Measurements from ENCODE around the gene FOXN1. TPM values are rescaled to one million over a fixed set of nuclear protein-coding genes. Genes with fewer than 3 reads are reported as not detected.

Gene FOXN1
- total RNA-seq, 2 donors from 2014 or later = 0.32 TPM; not detected in 1

DNA sequence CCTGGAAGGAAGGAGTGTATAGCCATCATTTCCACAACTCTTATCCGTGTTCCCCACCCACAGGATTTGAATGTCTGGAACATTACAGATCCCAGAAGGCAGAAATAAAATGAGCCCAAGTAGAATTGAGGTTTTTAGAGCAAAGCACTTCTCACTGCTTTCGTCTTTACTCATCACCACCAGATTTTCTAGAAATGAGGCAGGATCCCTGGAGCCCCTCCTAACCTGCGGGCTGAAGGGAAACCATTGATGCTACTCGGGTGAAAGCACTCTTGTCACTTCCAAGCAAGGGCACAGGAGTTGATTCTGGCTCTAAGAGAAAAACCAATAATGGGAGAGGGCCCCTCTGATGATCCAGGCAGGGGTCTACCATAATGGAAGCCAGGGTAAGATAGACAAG, 73.4 kb downstream of the FOXN1 start:
- DNase-seq = no peak
- H3K27me3 ChIP-seq = no peaks in the 10 kb centered on the region
- no peaks in the 10 kb centered on the region for H3K36me3 ChIP-seq
- H3K4me3 ChIP-seq = no peak overlapping the region
- no peaks in the 10 kb centered on the region for H3K9me3 ChIP-seq
- TF ChIP-seq, protein P1, sequence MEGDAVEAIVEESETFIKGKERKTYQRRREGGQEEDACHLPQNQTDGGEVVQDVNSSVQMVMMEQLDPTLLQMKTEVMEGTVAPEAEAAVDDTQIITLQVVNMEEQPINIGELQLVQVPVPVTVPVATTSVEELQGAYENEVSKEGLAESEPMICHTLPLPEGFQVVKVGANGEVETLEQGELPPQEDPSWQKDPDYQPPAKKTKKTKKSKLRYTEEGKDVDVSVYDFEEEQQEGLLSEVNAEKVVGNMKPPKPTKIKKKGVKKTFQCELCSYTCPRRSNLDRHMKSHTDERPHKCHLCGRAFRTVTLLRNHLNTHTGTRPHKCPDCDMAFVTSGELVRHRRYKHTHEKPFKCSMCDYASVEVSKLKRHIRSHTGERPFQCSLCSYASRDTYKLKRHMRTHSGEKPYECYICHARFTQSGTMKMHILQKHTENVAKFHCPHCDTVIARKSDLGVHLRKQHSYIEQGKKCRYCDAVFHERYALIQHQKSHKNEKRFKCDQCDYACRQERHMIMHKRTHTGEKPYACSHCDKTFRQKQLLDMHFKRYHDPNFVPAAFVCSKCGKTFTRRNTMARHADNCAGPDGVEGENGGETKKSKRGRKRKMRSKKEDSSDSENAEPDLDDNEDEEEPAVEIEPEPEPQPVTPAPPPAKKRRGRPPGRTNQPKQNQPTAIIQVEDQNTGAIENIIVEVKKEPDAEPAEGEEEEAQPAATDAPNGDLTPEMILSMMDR (IDR thresholded peaks at IDR 0.05) = no peak
- H3K9ac ChIP-seq (ENCODE audit: low read depth in 2 of 2, low read length in 2 of 2) = no peak overlapping the region
- H3K27ac ChIP-seq = no peak overlapping the region
- no peaks in the 10 kb centered on the region for H3K4me1 ChIP-seq
- intact Hi-C loops (cut with DNase I) = no loop called here

- no peaks in the 10 kb centered on the region for H3K36me3 ChIP-seq
- no peaks in the 10 kb centered on the region for H3K9me3 ChIP-seq
- H3K27me3 ChIP-seq = no peaks in the 10 kb centered on the region
- DNase-seq = no peak
- intact Hi-C loops (cut with DNase I) = no loop called here
- H3K4me3 ChIP-seq = no peak overlapping the region
- no peaks in the 10 kb centered on the region for H3K4me1 ChIP-seq
- TF ChIP-seq, protein P1 (IDR thresholded peaks at IDR 0.05) = no peak
- H3K27ac ChIP-seq = no peak overlapping the region
- no peak overlapping the region for H3K9ac ChIP-seq (ENCODE audit: low read depth in 2 of 2, low read length in 2 of 2)
Observed at GRCh38 chr17:28580959-28581358, 74.8 kb downstream of the FOXN1 start.

DNA sequence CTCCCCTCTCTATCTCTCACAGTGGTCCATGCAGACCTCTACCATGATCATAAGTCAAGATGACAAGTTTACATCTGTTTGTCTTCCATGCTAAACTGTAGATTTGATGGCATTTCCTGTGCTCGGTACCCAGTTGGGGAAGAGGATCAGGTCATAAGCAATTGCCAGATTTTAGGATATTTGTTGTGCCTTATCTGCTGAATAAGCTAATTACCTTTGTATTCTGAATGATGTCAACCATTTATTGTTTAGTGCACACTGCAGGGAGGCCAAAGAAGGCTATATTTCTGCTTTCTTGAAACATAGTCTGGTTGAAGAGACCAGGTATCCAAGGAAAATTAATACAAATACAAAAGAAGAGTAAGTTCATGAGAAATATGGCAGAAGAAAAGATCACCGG, 76.4 kb downstream of the FOXN1 start:
- Histone ChIP-seq H3K9ac (ENCODE audit: low read depth in 2 of 2, low read length in 2 of 2) (no peak overlapping the region), H3K36me3 (no peaks in the 10 kb centered on the region), H3K9me3 (no peaks in the 10 kb centered on the region), H3K4me3 (no peak overlapping the region), H3K4me1 (no peaks in the 10 kb centered on the region), H3K27ac (no peak overlapping the region), H3K27me3 (no peaks in the 10 kb centered on the region)
- TF ChIP-seq, protein P1 (IDR thresholded peaks at IDR 0.05) = no peak
- no peak for DNase-seq
- intact Hi-C loops (cut with DNase I) = no loop called here

DNA sequence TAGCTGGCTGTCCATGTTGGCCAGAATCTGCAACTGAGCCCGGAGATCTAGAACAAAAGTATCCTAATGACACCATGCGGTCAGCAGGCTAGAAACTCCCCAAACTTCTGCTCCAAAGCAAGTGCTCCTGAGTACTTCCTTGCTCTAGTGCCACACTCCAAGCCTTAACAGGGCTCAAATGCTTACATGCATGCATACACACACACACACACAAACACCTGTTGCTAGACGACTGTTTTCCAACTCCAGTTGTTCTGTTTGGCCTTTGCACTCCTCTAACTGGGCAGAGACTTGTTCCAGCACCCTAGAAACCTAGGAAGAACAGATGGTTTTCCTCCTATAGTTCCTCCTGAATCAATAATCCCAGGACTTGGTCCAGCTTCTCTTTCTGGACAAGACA, 78.3 kb downstream of the FOXN1 start:
- no peaks in the 10 kb centered on the region for H3K9me3 ChIP-seq
- H3K4me3 ChIP-seq = no peak overlapping the region
- no peak for DNase-seq
- no peak overlapping the region for H3K9ac ChIP-seq (ENCODE audit: low read depth in 2 of 2, low read length in 2 of 2)
- no peak overlapping the region for H3K27ac ChIP-seq
- intact Hi-C loops (cut with DNase I) = no loop called here
- no peaks in the 10 kb centered on the region for H3K36me3 ChIP-seq
- TF ChIP-seq, protein P1 (IDR thresholded peaks at IDR 0.05) = no peak
- H3K4me1 ChIP-seq = no peaks in the 10 kb centered on the region
- no peaks in the 10 kb centered on the region for H3K27me3 ChIP-seq

GRCh38 chr17:28585851-28586250, 79.7 kb downstream of the FOXN1 start:
- no peaks in the 10 kb centered on the region for H3K9me3 ChIP-seq
- H3K4me1 ChIP-seq = no peaks in the 10 kb centered on the region
- H3K27ac ChIP-seq = no peak overlapping the region
- intact Hi-C loops (cut with DNase I) = no loop called here
- H3K36me3 ChIP-seq = no peaks in the 10 kb centered on the region
- no peak overlapping the region for H3K9ac ChIP-seq (ENCODE audit: low read depth in 2 of 2, low read length in 2 of 2)
- TF ChIP-seq, protein P1 (IDR thresholded peaks at IDR 0.05) = no peak
- DNase-seq = no peak
- H3K27me3 ChIP-seq = no peaks in the 10 kb centered on the region
- H3K4me3 ChIP-seq = no peak overlapping the region

Other genes starting within 250 kb of the FOXN1 start
- gene TMEM97, start 187.1 kb upstream of the FOXN1 start, total RNA-seq = 10 to 100 TPM; 37.2 to 38.5 TPM
- gene IFT20, start 170.9 kb upstream of the FOXN1 start, total RNA-seq = 10 to 100 TPM; 30.9 to 31.5 TPM
- 10 to 100 TPM; 29.6 to 39.8 TPM for gene TNFAIP1, start 170.6 kb upstream of the FOXN1 start, total RNA-seq
- gene POLDIP2, start 148.8 kb upstream of the FOXN1 start, total RNA-seq = 100 to 1,000 TPM in 1 of 2 donors, 10 to 100 TPM in 1; 80.3 to 132 TPM
- not detected for gene SEBOX, start 141.1 kb upstream of the FOXN1 start, total RNA-seq
- 1 to 10 TPM in 1 of 2 donors, not detected in 1; 1.8 TPM for gene VTN, start 136.0 kb upstream of the FOXN1 start, total RNA-seq
- 10 to 100 TPM in 1 of 2 donors, 1 to 10 TPM in 1; 7.7 to 10.8 TPM for gene SARM1, start 134.7 kb upstream of the FOXN1 start, total RNA-seq
- 1 to 10 TPM; 4.3 to 5.4 TPM for gene SLC46A1, start 100.1 kb upstream of the FOXN1 start, total RNA-seq
- gene SLC13A2, start 32.7 kb upstream of the FOXN1 start, total RNA-seq = 10 to 100 TPM; 24.7 to 40.5 TPM
- 10 to 100 TPM; 31.4 to 39.8 TPM for gene UNC119, start 46.3 kb downstream of the FOXN1 start, total RNA-seq
- gene PIGS, start 65.2 kb downstream of the FOXN1 start, total RNA-seq = 10 to 100 TPM; 71.9 to 82.7 TPM
- gene ALDOC, start 70.5 kb downstream of the FOXN1 start, total RNA-seq = 100 to 1,000 TPM in 1 of 2 donors, 10 to 100 TPM in 1; 14.4 to 111 TPM
- gene SPAG5, start 92.7 kb downstream of the FOXN1 start, total RNA-seq = 10 to 100 TPM; 25.6 to 81.8 TPM
- gene RSKR, start 107.8 kb downstream of the FOXN1 start, total RNA-seq = 10 to 100 TPM in 1 of 2 donors, 1 to 10 TPM in 1; 3.2 to 16.2 TPM
- gene BLTP2, start 138.8 kb downstream of the FOXN1 start, total RNA-seq = 100 to 1,000 TPM; 114 to 202 TPM
- gene SDF2, start 155.6 kb downstream of the FOXN1 start, total RNA-seq = 10 to 100 TPM; 50.7 to 56.4 TPM
- 10 to 100 TPM; 40.1 to 47.1 TPM for gene SUPT6H, start 155.9 kb downstream of the FOXN1 start, total RNA-seq
- 1 to 10 TPM; 1.0 to 2.5 TPM for gene PROCA1, start 205.5 kb downstream of the FOXN1 start, total RNA-seq
- gene RAB34, start 211.5 kb downstream of the FOXN1 start, total RNA-seq = 10 to 100 TPM in 1 of 2 donors, 1 to 10 TPM in 1; 6.2 to 14.0 TPM
- gene RPL23A, start 213.6 kb downstream of the FOXN1 start, total RNA-seq = 1,000 to 10,000 TPM; 1,201 to 1,388 TPM
- gene TLCD1, start 219.9 kb downstream of the FOXN1 start, total RNA-seq = 10 to 100 TPM in 1 of 2 donors, 1 to 10 TPM in 1; 5.7 to 20.4 TPM
- gene NEK8, start 222.4 kb downstream of the FOXN1 start, total RNA-seq = 1 to 10 TPM; 3.0 to 6.7 TPM
- 100 to 1,000 TPM in 1 of 2 donors, 10 to 100 TPM in 1; 92.1 to 128 TPM for gene TRAF4, start 237.7 kb downstream of the FOXN1 start, total RNA-seq